Naive B cell (primary cell): ENCODE results near the gene COL27A1. TPM values are rescaled to one million over a fixed set of nuclear protein-coding genes. Genes with fewer than 3 reads are reported as not detected.

Source experiments
- ATAC-seq, 2 donors: fragments of 150-1000 bp; cut with Tn5 transposase; 2 replicates each; pipeline ENCODE4 v1.10.0; 2021; ENCODE audit warnings: low read depth in 2 of 2, mild to moderate bottlenecking in 2 of 2, moderate library complexity in 2 of 2
- DNase-seq: peaks from one replicate; pipeline ENCODE4 v3.0.0; 2022
- H3K27ac Mint-ChIP-seq, 6 donors: one replicate each; pipeline ENCODE4 v1.8.0; 2020 to 2022; ENCODE audit warnings: mild to moderate bottlenecking in 6 of 6, mixed read lengths in 6 of 6, moderate library complexity in 5 of 6, inconsistent platforms in 2 of 6
- H3K27me3 Mint-ChIP-seq, 3 donors: one replicate each; pipeline ENCODE4 v1.8.0; 2021 to 2022; ENCODE audit warnings: mixed read lengths in 3 of 3, mild to moderate bottlenecking in 1 of 3
- H3K36me3 Mint-ChIP-seq, 2 donors: one replicate each; pipeline ENCODE4 v1.8.0; 2020 to 2022; ENCODE audit warnings: mixed read lengths in 2 of 2, inconsistent platforms in 1 of 2, mild to moderate bottlenecking in 1 of 2
- H3K4me1 Mint-ChIP-seq, 3 donors: one replicate each; pipeline ENCODE4 v1.8.0; 2020 to 2022; ENCODE audit warnings: mixed read lengths in 3 of 3, inconsistent platforms in 1 of 3, mild to moderate bottlenecking in 1 of 3, moderate library complexity in 1 of 3
- H3K4me3 Mint-ChIP-seq, 8 donors: one replicate each; pipeline ENCODE4 v1.8.0; 2020 to 2022; ENCODE audit warnings: mild to moderate bottlenecking in 8 of 8, mixed read lengths in 8 of 8, moderate library complexity in 8 of 8, inconsistent platforms in 2 of 8
- H3K9me3 Mint-ChIP-seq, 7 donors: one replicate each; pipeline ENCODE4 v1.8.0; 2020 to 2022; ENCODE audit warnings: mixed read lengths in 7 of 7, mild to moderate bottlenecking in 5 of 7, inconsistent platforms in 2 of 7, moderate library complexity in 1 of 7
- polyA plus RNA-seq, 6 donors: library from polyadenylated mRNA; unstranded; fragments of 300-500 nt; fragmentation: Illumina TruSeq; gene quantifications; one replicate each; pipeline ENCODE4 v1.2.3, GENCODE V29; 2021; ENCODE audit warnings: low read depth in 6 of 6

The COL27A1 gene
- polyA plus RNA-seq, 6 donors from 2014 or later: 0.04 TPM; not detected in 5

DNA sequence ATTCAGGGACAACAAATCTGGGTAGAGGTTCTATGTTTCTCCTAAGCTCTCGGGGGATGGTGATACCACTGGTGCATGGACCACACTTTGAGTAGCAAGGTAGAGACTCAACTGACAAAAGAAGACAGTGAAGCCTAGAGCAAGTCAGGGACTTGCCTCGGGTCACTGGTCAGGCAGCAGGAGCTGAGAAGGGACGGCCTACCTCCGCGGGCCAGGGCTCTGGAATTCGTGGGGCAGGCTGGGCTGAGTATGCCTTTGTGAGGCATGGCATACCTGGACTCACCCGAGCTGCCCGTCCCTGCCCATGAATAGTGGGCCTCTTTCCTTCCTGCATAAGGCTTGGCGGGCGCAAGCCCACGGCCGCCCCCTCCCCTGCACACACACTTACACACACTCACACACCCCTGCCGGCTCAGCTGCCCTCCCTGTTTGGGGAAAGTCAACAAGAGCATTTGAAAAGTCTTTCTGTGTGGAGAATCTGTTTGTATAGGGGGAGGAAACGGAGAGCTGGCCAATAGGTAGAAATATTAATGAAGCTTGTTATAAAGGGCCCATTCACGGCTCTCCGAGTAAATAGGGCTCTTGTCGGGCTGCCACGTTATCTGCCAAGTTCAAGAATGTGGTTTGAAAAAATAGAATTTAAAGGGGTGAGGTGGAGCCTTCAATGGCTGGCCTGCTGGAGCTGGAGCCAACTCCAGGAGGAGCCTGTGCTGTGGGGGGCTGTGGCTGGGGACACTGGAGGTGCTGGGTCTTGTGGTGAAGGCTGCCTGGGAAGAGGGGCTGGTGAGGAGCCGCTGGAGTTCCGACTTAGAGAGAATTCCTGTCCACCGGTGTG is 37.1 kb upstream of the COL27A1 start:
- H3K27me3 Mint-ChIP-seq: peaks cover 30 to 41% (median 40%) of the 10 kb centered on the region in 3 donors
- no peak overlapping the region for H3K27ac Mint-ChIP-seq
- peaks cover 0 to 5% (median 0%) of the 10 kb centered on the region in 7 donors for H3K9me3 Mint-ChIP-seq
- H3K36me3 Mint-ChIP-seq: no peaks in the 10 kb centered on the region
- no peaks in the 10 kb centered on the region for H3K4me1 Mint-ChIP-seq
- ATAC-seq (no peak), DNase-seq (no peak)
- H3K4me3 Mint-ChIP-seq: no peak overlapping the region

DNA sequence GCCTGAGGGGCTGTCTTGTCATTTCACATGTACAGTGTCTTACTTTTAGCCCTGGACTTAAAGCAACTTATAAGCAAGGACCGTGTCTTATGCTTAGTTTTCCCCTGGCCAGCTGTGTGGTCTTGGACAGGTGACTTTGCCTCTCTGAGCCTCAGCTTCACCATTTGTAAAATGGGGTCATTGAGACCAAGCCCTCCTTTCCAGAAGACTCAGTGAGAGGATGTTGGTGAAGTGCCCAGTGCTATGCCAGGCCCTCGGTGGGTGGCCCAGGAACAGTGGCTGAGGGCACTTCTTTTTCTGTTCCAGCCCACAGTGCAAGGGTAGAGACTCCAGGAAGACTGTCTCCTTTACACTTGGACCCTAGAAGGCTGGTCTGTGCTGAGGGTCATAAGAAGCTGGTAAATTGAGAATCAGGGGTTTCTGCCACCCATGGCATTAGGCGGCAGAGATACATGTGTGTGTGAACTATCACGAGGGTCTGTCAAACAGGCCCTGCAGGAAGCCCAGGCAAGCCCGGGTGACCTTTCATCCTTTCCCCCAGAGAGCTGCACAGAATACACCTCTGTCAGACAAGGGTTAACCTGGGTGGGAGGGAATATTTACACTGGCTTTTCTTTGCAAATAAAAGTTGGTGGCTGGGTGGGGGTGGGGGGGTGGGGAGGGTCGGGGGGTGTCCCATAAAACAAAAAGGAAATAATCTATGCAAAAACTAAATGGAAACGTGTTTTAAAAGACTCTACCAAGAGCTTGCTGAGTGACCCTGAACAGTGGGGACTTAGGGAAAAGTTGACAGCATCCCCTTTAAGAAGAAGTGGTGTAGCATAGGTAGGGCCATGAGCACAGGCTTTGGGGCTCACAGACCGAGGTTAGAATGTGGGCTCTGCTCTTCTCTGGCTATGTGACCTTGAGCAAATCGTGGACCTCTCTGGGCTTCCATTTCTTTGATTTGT is 35.8 kb upstream of the COL27A1 start:
- peaks cover 23 to 39% (median 36%) of the 10 kb centered on the region in 3 donors for H3K27me3 Mint-ChIP-seq
- ATAC-seq (no peak), DNase-seq (no peak)
- no peak overlapping the region for H3K27ac Mint-ChIP-seq
- H3K36me3 Mint-ChIP-seq: no peaks in the 10 kb centered on the region
- no peaks in the 10 kb centered on the region for H3K4me1 Mint-ChIP-seq
- H3K4me3 Mint-ChIP-seq: no peak overlapping the region
- peaks cover 0 to 5% (median 0%) of the 10 kb centered on the region in 7 donors for H3K9me3 Mint-ChIP-seq

- Mint-ChIP-seq H3K27me3 (peaks cover 23 to 43% (median 38%) of the 10 kb centered on the region in 3 donors), H3K36me3 (no peaks in the 10 kb centered on the region), H3K27ac (peak overlapping the region in 2 of 6 donors; percentile 22 to 44), H3K4me3 (peak overlapping the region in 1 of 8 donors; percentile 57), H3K4me1 (no peaks in the 10 kb centered on the region), H3K9me3 (peaks cover 0 to 5% (median 0%) of the 10 kb centered on the region in 7 donors)
- ATAC-seq (no peak), DNase-seq (no peak)
Measured at GRCh38 chr9:114120192-114121014, 34.9 kb upstream of the COL27A1 start.

- Mint-ChIP-seq H3K4me3 (no peak overlapping the region), H3K4me1 (no peaks in the 10 kb centered on the region), H3K36me3 (no peaks in the 10 kb centered on the region), H3K27ac (no peak overlapping the region), H3K27me3 (peaks cover 23 to 49% (median 44%) of the 10 kb centered on the region in 3 donors), H3K9me3 (peaks cover 0 to 5% (median 0%) of the 10 kb centered on the region in 7 donors)
- ATAC-seq (no peak), DNase-seq (no peak)
Measured at GRCh38 chr9:114121227-114122135, 33.9 kb upstream of the COL27A1 start.

GRCh38 chr9:114122136-114123027 is 33.0 kb upstream of the COL27A1 start:
- Mint-ChIP-seq H3K9me3 (peaks cover under 1 to 9% (median 2%) of the 10 kb centered on the region in 7 donors), H3K4me1 (no peaks in the 10 kb centered on the region), H3K4me3 (no peak overlapping the region), H3K27me3 (peaks cover 23 to 55% (median 49%) of the 10 kb centered on the region in 3 donors), H3K36me3 (peaks cover 1 to 5% of the 10 kb centered on the region in 2 donors), H3K27ac (no peak overlapping the region)
- DNase-seq: no peak
- ATAC-seq: no peak

- DNase-seq (no peak), ATAC-seq (no peak)
- H3K4me3 Mint-ChIP-seq: no peak overlapping the region
- H3K27ac Mint-ChIP-seq: no peak overlapping the region
- peaks cover 4 to 18% (median 11%) of the 10 kb centered on the region in 7 donors for H3K9me3 Mint-ChIP-seq
- H3K4me1 Mint-ChIP-seq: no peaks in the 10 kb centered on the region
- H3K36me3 Mint-ChIP-seq: peaks cover 10 to 14% of the 10 kb centered on the region in 2 donors
- H3K27me3 Mint-ChIP-seq: peaks cover 23 to 53% (median 49%) of the 10 kb centered on the region in 3 donors
Measured at GRCh38 chr9:114123031-114123977, 32.0 kb upstream of the COL27A1 start.

DNA sequence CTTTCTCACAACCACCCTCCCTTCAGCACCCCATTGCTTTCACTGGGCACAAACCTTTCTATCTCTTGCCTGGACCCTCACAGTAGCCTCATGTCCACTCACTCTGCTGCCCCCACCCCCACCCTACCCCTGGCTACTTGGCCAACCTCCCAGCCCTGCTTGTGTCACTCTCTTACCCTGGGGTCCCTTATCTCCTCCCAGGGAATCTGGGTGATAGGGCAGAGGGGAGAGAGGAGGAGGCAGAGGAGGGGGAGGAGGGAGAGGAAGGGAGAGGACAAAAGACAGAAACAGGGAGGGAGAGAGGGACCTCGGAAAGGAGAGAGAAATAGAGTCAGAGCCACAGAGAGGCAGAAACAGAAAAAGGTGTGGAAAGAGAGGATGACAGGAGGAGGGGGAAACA is 31.2 kb upstream of the COL27A1 start:
- Mint-ChIP-seq H3K27ac (peak overlapping the region in 1 of 6 donors; percentile 89), H3K4me3 (no peak overlapping the region), H3K4me1 (no peaks in the 10 kb centered on the region), H3K9me3 (peaks cover 5 to 27% (median 11%) of the 10 kb centered on the region in 7 donors), H3K36me3 (peaks cover 12 to 15% of the 10 kb centered on the region in 2 donors), H3K27me3 (peaks cover 26 to 54% (median 49%) of the 10 kb centered on the region in 3 donors)
- DNase-seq (no peak), ATAC-seq (no peak)

DNA sequence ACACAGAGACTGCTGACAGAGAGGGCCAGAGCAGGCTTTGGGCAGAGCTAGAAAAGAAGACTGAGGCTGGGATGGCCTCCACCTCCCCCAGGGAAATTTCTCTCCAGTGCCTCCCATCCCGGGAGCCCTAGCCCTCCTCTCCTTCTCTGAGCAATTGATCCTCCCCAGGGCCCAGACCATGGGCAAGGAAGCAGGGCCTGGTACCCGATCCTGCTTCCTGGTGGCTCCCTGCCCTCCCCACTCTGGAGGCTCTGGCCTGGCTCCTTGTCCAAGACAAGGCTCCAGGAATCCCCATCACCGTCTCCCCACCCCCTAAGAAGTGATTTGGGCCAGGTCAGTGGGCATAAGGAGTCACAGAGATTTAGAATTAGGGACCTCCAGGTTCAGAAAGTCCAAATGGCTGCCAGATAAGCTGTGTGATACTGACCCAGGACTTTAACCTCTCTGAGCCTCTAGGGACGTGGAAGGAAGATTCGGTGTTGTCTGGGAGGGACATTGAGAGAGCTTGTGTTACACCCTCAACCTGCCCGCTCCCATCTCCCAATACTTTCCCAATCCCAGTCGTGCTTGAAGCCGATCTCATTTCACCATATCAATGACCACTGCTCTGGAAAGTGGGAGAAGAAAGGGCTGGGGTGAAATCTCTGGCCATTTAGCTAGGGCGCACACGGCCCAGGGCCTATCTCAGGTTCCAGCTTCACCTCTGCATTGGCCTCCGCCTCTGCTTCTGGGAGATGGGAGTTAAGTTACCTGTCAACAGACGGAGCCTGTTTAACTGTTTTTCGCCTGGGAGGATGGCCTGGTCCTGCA is 30.5 kb upstream of the COL27A1 start:
- ATAC-seq: no peak
- peaks cover 5 to 27% (median 11%) of the 10 kb centered on the region in 7 donors for H3K9me3 Mint-ChIP-seq
- peak overlapping the region in 1 of 6 donors; percentile 89 for H3K27ac Mint-ChIP-seq
- H3K36me3 Mint-ChIP-seq: peaks cover 12 to 15% of the 10 kb centered on the region in 2 donors
- no peaks in the 10 kb centered on the region for H3K4me1 Mint-ChIP-seq
- no peak for DNase-seq
- no peak overlapping the region for H3K4me3 Mint-ChIP-seq
- H3K27me3 Mint-ChIP-seq: peaks cover 30 to 57% (median 54%) of the 10 kb centered on the region in 3 donors

- DNase-seq (no peak), ATAC-seq (no peak)
- H3K4me3 Mint-ChIP-seq: no peak overlapping the region
- no peak overlapping the region for H3K27ac Mint-ChIP-seq
- H3K4me1 Mint-ChIP-seq: no peaks in the 10 kb centered on the region
- H3K27me3 Mint-ChIP-seq: peaks cover 35 to 60% (median 59%) of the 10 kb centered on the region in 3 donors
- H3K36me3 Mint-ChIP-seq: peaks cover 12 to 15% of the 10 kb centered on the region in 2 donors
- H3K9me3 Mint-ChIP-seq: peaks cover 5 to 27% (median 11%) of the 10 kb centered on the region in 7 donors
Measured at GRCh38 chr9:114125476-114126013, 29.8 kb upstream of the COL27A1 start.
